Endothelial cell of umbilical vein (primary cell): ENCODE data around the gene ESRRB.

Source experiments
- EZH2 ChIP-seq: IDR thresholded peaks from 2 replicates; pipeline ENCODE4 v1.6.1; 2012; ENCODE audit warnings: borderline replicate concordance, low read depth, mild to moderate bottlenecking, moderate library complexity, low read length, inconsistent platforms; ENCODE audit not compliant: severe bottlenecking
- GATA2 ChIP-seq: IDR thresholded peaks from 2 replicates; pipeline ENCODE4 v1.7.0; 2011; ENCODE audit warnings: low read depth, mild to moderate bottlenecking, moderate library complexity, mixed read lengths, low read length; ENCODE audit not compliant: insufficient read length, insufficient read depth
- MAX ChIP-seq: IDR thresholded peaks from 2 replicates; pipeline ENCODE4 v1.6.1; 2011; ENCODE audit not compliant: insufficient read depth, insufficient read length
- MYC ChIP-seq: IDR thresholded peaks from one replicate; pipeline ENCODE4 v1.6.1; 2011; ENCODE audit warnings: mild to moderate bottlenecking, low read depth, low read length
- POLR2A ChIP-seq: IDR thresholded peaks from 2 replicates; pipeline ENCODE4 v1.6.1; 2012; ENCODE audit warnings: low read depth, mild to moderate bottlenecking, control low read depth, low read length
- POLR2AphosphoS5 ChIP-seq: IDR thresholded peaks from 2 replicates; pipeline ENCODE4 v1.6.1; 2012; ENCODE audit warnings: low read depth, mild to moderate bottlenecking, control low read depth, low read length, moderate library complexity; ENCODE audit not compliant: insufficient read depth
- TF ChIP-seq, protein P1 (sequence below), 2 donors: IDR thresholded peaks; 1 replicate in 1 of 2; 2 replicates in 1 of 2; pipeline ENCODE4 v1.5.1; 2011; ENCODE audit warnings: low read length in 2 of 2, mild to moderate bottlenecking in 2 of 2, moderate library complexity in 2 of 2, control low read depth in 1 of 2, inconsistent platforms in 1 of 2, low read depth in 1 of 2; ENCODE audit not compliant: insufficient read depth in 1 of 2; ENCODE audit errors: extremely low read depth in 1 of 2

GRCh38 chr14:76408877-76409276 is 32.9 kb downstream of the ESRRB start:
- TF ChIP-seq MAX (no peak), POLR2A (no peak), POLR2AphosphoS5 (no peak), GATA2 (no peak), EZH2 (no peak), MYC (no peak)
- TF ChIP-seq, protein P1, sequence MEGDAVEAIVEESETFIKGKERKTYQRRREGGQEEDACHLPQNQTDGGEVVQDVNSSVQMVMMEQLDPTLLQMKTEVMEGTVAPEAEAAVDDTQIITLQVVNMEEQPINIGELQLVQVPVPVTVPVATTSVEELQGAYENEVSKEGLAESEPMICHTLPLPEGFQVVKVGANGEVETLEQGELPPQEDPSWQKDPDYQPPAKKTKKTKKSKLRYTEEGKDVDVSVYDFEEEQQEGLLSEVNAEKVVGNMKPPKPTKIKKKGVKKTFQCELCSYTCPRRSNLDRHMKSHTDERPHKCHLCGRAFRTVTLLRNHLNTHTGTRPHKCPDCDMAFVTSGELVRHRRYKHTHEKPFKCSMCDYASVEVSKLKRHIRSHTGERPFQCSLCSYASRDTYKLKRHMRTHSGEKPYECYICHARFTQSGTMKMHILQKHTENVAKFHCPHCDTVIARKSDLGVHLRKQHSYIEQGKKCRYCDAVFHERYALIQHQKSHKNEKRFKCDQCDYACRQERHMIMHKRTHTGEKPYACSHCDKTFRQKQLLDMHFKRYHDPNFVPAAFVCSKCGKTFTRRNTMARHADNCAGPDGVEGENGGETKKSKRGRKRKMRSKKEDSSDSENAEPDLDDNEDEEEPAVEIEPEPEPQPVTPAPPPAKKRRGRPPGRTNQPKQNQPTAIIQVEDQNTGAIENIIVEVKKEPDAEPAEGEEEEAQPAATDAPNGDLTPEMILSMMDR (IDR thresholded peaks at IDR 0.05; ENCODE audit: extremely low read depth in 1 of 2, insufficient read depth in 1 of 2, low read depth in 1 of 2, low read length in 2 of 2), result no peak
